T-helper 2 cell treated with Interferon-gamma antibody and Interleukin-4, amounts not matched to agents 100 ng/mL and 5 ng/mL, for 36 hours (primary cell): Measurements from ENCODE around the gene NSUN2. TPM values are rescaled to one million over a fixed set of nuclear protein-coding genes. Genes with fewer than 3 reads are reported as not detected.
"Not testable (repeated sequence)": the region's sequence is repeated elsewhere in the genome, so short reads cannot be mapped to it uniquely, and the experiment has no call there.

Experiments used
- intact Hi-C: fragments of 100-400 bp; cut with micrococcal nuclease; formaldehyde crosslinking; loops from one replicate; pipeline ENCODE4 v1.15.1; 2023
- total RNA-seq: library from RNA; stranded (reverse); gene quantifications from 2 replicates; pipeline ENCODE4 v1.2.3, GENCODE V29; 2022

The NSUN2 gene
- total RNA-seq, 1 donor from 2014 or later: 92.2 TPM

DNA sequence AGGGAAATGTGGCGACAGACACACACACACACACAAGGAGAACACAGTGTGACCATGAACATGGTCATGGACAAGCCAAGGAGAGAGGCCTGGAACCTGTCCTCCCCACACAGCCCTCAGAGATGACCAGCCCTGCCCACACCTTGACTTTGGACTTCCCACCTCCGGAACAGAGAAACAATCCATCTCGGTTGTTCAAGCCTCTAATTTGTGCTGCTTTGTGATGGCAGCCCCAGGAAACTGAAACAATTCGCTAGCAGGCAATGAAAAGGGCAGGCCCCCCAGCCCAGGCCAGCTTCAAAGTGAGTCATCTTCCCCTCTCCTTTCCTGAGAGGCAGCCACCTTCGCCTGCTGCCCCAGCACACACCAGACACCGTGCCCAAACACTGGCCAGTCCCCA, 47.7 kb downstream of the NSUN2 start:
- intact Hi-C loops: loop anchor here (10.0 kb wide), 3 partner anchors 90 to 1090 kb away; partner anchors contain the start of gene MED10

DNA sequence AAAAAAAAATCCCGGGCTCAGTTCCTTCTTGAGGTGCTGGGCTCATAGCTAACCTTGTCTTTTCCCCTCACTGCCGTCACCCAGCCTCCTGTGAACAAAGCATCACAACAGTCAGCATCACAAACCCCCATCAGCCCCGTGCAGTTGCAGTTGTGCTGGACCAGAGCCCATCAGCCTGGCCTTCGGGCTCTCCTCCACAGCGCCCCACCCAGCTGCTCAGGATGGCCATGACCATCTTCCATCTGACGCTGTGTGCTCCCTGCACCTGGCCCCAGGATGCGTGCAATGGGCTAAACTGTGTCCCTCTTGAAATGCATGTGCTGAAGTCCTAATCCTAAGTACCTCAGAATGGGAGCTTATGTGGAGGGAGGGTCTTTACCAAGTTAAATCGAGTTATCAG, 48.1 kb downstream of the NSUN2 start:
- intact Hi-C loops: loop anchor here (10.0 kb wide), 3 partner anchors 90 to 1090 kb away; partner anchors contain the start of gene MED10

- intact Hi-C loops: loop anchor here (10.0 kb wide), 3 partner anchors 89 to 1089 kb away; partner anchors contain the start of gene MED10
Observed at GRCh38 chr5:6584101-6584645, 48.7 kb downstream of the NSUN2 start.

- intact Hi-C loops: loop anchor here (10.0 kb wide), 3 partner anchors 88 to 1088 kb away; partner anchors contain the start of gene MED10
Observed at GRCh38 chr5:6583049-6583880, 49.6 kb downstream of the NSUN2 start.

DNA sequence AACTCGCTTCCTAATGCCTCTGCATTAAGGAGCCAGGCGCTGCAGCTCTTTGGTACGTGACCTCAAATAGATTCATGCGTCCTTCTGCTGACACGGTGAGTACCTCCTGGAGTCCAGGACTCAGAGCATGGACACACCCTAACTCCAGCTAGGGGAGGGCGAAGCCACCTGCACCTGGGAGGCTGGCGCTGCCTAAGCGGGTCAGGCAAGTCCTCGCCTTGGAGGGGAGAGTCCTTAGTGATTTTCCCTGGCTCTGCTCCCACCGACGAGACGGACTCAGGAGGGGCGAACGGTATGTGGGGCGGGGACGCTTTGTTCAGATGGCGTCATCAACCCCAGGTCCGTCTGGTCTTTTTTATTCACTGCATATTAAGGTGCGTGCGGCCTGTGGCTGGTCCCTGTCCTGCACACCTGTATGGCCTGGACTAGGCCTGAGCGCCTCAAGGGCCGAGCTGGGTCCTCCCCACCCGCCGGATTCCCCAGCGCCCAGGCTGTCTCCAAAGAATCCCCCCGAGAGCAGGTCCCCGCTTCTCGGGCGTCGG, 50.3 kb downstream of the NSUN2 start:
- intact Hi-C loops: loop anchor here (10.0 kb wide), 3 partner anchors 88 to 1088 kb away; partner anchors contain the start of gene MED10

GRCh38 chr5:6581559-6582426, 51.1 kb downstream of the NSUN2 start:
- intact Hi-C loops: loop anchor here (10.0 kb wide), 3 partner anchors 87 to 1087 kb away; partner anchors contain the start of gene MED10

DNA sequence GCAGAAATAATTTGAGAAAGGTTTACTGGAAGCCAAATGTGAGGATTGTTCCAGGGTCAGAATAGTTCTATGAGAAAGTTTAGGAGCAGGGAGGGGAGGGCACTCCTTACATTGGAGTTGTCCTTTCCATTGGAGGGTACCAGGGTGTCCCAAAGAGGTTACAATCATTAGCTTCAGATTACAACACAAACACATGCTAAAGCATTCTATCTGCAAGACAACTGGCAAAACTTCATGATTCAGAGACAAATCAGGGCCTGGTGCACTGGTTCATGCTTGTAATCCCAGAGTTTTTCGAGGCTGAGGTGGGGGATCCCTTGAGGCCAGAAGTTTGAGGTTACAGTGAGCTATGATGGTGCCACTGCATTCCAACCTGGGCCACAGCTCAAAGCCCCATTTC, 51.8 kb downstream of the NSUN2 start:
- intact Hi-C loops: loop anchor here (10.0 kb wide), 3 partner anchors 86 to 1086 kb away; partner anchors contain the start of gene MED10

GRCh38 chr5:6579535-6579934, 53.3 kb downstream of the NSUN2 start:
- intact Hi-C loops: loop anchor here (5.0 kb wide), 1 partner anchor 287 kb away; no protein-coding TSS in a partner anchor

DNA sequence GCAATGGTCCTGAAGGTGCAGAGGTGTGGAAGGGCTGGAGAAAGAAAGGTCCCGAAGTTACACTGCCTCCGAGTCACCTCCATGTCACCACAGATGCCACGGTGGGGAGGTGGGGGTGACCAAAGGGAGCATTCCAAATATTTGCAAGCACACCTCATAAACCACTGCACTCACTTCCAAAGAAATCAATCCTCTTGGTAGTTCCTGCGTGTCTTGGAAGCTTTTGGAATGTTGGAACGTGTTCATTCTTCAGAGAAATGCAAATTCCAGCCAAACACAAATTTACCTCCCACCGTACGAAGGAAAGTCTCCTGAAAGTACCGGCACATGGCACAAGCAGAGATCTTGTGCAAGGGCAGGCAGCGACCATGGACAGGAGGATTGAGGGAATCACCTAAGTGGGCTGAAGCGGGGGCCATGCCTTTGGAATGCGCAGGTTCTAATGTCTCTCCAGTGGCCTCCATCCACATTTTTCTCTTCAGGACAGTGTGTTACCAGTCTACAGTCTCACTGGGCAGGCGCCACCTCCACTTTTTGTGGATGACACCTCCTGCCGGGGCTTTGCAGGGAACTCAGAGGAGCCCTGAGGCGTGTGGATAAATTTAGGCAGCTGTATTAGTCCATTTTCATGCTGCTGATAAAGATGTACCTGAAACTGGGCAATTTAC, 54.0 kb downstream of the NSUN2 start:
- intact Hi-C loops: loop anchor here (5.0 kb wide), 1 partner anchor 287 kb away; no protein-coding TSS in a partner anchor

DNA sequence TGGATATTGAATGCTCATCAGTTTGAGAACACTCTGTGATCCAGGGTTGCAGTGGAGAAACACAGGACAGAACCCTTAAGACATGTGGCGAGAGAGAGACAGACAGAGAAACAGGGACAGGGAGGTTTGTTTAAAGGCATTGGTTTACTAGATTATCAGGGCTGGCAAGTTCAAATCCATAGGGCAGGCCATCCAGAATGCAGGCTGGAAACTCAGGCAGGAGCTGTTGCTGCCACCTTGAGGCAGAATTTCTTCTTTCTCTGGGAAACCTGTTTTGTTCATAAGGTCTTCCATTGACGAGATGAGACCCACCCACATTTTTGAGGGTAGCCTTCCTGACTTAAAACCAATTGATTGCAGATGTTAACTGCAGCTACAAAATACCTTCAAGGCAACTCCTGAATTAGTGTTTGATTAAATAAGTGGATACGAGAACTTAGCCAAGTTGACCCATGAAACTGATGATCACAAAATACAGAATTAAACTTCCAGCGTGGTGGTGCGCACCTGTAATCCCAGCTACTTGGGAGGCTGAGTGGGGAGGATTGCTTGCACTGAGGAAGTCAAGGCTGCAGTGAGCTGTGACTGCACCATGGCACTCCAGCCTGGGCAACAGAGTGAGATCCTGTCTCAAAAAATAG, 55.9 kb downstream of the NSUN2 start:
- intact Hi-C loops: loop anchor here (2.0 to 5.0 kb wide), 2 partner anchors 285 to 690 kb away; no protein-coding TSS in a partner anchor

GRCh38 chr5:6574537-6575245, 58.2 kb downstream of the NSUN2 start:
- intact Hi-C loops: loop anchor here (5.0 kb wide), 1 partner anchor 282 kb away; no protein-coding TSS in a partner anchor

DNA sequence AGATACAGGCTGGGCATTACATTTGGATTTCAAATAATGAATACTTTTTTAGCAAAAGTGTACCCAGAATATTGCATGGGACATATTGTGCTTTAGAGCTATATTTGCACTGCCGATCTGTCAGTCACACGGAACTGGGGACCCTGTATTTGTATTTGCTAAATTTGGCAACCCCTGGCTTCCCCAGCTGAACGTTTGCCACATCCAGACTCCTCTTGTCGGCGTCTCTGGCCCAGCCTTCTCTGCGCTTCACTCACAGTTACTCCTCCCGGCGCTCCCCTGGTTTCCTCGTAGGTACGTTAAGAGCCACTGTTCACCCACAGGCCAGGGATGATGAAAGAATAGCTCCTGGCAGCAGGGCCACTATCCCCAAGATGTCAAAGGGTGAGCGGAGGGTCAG, 58.7 kb downstream of the NSUN2 start:
- intact Hi-C loops: no loop called here

DNA sequence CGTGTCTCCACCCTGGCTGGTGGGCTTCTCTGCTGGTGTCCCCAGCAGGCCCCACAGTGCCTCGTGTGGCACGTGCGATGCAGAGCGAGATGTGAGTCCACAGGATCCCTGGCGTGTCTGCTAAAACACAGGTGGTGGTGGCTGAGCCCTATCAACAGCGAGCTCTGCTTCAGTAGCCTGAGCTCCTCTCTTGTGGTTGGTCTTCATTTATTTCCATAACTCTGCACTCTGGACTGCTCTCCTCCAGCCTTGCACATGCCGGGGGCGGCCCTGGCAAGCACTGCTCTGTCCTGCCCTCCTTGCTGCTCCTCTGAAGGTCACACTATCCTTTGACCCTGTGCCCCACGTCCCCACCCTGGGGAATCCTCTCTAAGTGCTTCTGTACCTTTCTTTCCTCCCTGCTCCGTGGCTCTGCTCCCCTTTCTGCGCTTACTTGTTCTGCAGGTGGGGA, 59.2 kb downstream of the NSUN2 start:
- intact Hi-C loops: no loop called here

DNA sequence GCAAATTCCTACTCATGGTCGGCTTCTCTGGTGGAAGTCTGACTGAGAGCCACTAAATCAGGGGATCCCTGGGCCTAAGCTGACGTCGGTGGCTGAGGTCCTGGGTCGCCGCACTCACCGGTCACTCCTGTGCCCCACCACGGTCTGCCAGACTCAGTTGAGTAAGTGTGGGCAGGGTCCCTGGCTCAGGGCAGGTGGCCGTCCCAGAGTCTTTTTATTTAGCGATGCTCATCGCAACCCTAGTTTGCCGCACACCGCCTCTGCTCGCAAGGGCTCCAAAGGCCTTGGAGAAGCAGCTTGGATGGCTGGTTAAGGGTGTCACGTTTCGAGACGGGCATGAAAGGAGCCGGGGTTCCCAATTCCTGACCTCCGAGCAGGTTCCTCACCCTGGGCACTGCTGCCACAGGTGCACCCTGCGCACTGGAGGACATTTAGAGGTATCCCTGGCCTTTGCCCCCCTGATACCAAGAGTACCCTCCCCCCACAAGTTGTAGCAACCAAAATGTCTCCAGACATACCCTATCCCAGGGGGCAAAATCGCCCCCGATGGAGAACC, 59.9 kb downstream of the NSUN2 start:
- intact Hi-C loops: no loop called here

GRCh38 chr5:6572086-6572824, 60.6 kb downstream of the NSUN2 start:
- intact Hi-C loops: no loop called here

- intact Hi-C loops: not testable (repeated sequence)
Observed at GRCh38 chr5:6571607-6572006, 61.2 kb downstream of the NSUN2 start.

GRCh38 chr5:6570530-6570929, 62.3 kb downstream of the NSUN2 start:
- intact Hi-C loops: no loop called here

DNA sequence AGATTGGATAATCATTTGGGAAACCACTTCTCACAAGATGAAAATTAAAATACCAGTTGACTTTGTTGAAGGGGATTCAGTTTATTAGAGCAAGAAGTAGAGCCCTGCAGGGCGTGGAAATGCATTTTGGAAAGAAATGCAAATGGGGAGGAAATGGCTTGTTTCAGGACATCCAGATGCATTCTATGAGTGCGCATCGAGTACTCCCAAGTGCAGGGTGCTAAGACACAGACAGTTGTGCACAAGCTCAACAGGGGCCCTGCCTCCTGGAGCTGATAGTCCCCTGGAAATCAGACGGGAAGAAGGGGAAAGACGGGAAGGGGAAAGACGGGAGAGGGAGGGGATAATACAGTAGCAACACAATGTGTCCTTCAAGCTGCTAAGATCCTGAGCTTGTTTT, 64.0 kb downstream of the NSUN2 start:
- intact Hi-C loops: no loop called here
